HG02840 (cell line): ENCODE measurements around the gene CCDC92.
"Not testable (repeated sequence)": the region's sequence is repeated elsewhere in the genome, so short reads cannot be mapped to it uniquely, and the experiment has no call there.

Experiments
- ATAC-seq: cut with Tn5 transposase; IDR thresholded peaks from one replicate; pipeline ENCODE4 v1.9.1; 2021; ENCODE audit warnings: mild to moderate bottlenecking, moderate library complexity, moderate number of reproducible peaks; ENCODE audit not compliant: unreplicated experiment, low FRiP score

The CCDC92 gene

DNA sequence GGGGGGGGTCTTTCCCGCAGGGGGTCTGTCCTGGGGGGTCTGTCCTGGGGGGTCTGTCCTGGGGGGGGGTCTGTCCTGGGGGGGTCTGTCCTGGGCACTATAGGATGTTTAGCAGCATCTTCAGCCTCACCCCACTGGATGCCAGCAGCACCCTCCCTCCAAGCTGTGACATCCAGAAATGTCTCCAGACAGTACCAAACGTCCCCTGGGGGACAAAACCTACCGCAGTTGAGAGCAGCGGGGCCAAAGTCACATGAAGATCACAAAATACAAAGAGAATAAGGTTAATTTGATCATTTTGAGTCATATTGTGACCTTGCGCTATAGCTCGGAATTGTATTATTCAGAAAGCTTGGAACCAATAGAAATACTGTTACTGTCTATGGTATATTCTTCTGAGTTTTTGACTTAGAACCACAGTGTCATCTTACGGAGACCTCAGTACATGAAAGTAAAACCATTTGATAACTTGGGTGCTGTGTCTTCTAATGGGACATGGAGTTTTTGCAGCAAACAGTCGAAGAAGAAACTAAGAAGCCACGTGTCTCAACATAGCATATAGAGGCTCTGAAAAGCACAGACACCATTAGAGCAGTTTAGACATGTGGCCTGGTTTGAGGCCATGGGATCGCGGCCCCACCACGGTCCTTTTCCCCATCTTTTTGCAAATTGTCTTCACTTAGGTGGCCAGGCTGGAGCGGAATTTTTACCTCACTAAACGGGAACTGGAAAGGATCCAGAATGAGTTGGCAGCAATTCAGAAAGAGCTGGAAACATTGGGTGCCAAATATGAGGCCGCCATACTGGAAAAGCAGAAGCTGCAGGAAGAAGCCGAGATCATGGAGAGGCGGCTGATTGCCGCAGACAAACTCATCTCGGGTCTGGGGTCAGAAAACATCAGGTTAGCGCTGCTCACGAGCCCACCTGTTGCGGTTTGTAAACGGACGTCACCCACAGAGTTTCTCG is 59.9 kb downstream of the CCDC92 start:
- ATAC-seq: no peak

GRCh38 chr12:123911672-123912409 is 60.8 kb downstream of the CCDC92 start:
- ATAC-seq: not testable (repeated sequence)

- ATAC-seq: no peak
Measured at GRCh38 chr12:123910761-123911193, 61.9 kb downstream of the CCDC92 start.

DNA sequence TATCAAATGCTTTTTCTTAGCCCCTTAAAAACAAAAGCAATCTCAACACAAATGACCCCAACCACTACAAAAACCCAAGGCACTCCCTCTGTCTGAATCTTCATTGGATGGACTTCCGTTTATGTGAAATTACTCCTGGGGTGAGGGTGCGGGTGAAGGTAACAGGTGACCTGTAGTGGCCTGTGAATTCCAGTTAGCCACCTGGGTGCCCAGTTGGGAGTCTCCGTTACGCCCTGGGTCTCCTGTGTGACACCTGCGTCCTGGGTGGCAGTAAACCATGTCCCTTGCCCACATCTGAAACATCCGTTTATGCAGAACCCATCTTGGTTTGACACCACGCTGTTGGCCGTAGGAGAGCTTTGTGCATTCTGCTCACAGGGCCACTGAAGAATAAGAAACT is 62.6 kb downstream of the CCDC92 start:
- ATAC-seq: no peak

DNA sequence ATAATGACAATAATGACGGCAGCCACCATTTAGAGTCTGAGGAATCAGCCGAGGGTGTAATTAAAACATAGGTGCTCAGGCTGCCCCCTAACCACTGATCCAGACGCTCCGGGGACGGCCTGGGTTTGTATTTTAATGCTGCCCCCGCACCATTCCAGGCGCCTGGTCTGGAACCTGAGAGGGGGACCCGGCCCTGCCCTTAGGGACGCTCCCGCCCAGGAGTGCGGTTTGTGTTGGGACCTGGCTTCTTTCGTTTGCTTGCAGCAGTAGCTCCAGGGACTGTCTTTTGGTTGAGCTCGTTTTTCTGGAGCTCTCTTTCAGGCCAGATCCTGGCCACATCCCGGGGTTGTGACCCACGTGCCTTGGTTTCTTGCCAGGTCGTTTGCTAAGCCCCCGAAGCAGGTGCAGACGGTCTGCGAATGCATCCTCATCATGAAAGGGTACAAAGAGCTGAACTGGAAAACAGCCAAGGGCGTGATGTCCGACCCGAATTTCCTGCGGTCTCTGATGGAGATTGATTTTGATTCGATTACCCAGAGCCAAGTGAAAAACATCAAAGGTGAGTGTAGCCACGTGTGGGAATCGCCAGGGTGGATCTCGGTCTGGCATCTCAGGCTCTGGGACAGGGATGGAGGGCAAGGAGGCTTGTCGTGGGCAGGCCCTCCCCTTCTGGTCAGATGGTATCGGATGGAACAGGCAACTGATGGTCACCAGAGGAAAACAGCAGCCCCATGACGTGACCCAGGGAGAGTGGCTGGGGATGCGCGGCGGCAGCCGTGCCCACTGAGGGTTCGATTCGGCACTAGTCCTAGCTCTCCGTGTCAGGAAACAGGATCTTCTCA is 63.5 kb downstream of the CCDC92 start:
- ATAC-seq: no peak

GRCh38 chr12:123907726-123908476 is 64.7 kb downstream of the CCDC92 start:
- no peak for ATAC-seq

DNA sequence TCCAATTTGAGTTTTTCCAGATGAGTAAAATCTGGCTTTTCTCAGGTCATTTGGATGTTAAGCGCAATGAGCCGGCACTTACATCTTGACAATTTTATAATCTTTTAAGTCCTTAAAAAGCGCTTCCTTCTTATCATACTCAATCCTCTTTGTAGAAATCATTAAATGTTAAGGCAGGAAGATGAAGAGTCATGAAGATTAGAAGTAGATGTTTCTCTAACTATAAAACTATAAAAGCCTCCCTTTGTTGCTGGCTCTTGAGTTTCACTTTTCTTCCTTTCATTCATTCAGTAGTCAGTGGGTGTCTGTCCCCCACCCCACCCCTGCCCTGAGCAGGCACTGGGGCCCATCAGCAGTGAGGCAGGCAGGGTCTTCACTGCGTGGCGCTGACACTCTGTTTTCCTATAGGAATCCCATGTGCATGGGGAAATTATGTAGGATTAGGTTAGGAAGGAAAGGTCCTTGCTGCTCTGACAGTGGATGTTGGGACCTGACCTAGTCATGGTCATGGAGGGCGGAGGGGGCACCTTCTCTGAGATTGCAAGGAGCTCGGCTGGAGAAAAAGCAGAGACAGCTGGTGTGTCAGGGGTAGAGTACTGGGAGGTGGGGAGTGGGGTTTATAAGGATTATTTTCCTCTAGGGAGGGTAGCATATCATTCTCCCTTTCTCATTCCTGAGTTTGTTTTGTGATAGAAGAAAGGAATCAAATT is 65.8 kb downstream of the CCDC92 start:
- ATAC-seq: no peak

- ATAC-seq: no peak
Measured at GRCh38 chr12:123905319-123905925, 67.2 kb downstream of the CCDC92 start.

DNA sequence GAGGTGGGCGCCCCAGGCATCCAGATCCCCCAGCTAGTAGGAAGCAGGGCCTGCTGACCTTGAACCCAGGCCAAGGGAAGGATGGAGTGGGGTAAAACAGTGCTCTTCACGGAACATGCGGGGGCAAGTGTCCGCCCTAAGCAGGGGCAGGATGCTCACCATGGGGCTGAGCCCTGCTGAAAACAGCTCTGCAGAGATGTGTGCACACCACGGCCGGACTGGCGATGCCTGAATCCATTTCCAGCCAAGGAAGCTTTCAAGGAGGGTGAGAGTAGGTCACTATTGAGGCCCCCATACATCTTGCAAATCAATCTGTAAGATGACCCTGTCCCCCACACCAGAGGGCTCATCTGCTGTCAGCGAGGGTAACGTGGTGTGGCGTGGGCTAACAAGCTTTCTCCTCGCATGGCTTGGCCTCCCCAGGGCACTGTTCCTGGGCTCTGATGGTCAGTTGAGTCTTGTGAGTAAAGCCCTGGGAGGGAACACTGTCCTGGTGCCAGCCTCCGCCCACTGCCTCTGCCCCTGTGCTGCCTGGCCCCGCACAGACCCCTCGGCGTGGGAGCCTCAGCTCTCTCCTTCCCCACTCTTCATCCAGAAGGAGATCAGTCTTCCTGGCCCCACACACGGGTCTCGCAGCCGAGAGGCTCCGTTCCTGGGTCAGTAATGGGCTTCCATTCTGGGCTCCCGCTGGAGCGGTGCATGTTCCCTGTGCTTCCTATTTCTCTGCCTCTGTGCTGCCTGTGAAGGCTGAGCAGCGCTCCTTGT is 69.1 kb downstream of the CCDC92 start:
- ATAC-seq: no peak

DNA sequence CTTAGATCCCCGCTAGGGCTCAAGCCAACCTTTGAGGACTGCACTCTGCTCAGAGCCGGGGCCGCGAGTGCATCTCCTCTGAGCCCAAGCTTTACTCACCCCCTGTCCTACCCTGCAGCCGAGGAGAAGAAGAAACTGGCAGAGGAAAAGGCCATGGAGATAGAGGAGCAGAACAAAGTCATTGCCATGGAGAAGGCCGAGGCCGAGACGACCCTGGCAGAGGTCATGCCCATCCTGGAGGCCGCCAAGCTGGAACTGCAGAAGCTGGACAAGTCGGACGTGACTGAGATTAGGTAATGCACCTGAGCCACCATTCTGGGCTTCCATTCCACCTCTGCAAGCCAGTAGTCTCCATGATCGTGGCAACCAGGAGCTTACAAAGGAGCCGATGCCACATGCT is 69.8 kb downstream of the CCDC92 start:
- no peak for ATAC-seq

- no peak for ATAC-seq
Measured at GRCh38 chr12:123900871-123901376, 71.7 kb downstream of the CCDC92 start.

- ATAC-seq: no peak
Measured at GRCh38 chr12:123899368-123899767, 73.3 kb downstream of the CCDC92 start.

DNA sequence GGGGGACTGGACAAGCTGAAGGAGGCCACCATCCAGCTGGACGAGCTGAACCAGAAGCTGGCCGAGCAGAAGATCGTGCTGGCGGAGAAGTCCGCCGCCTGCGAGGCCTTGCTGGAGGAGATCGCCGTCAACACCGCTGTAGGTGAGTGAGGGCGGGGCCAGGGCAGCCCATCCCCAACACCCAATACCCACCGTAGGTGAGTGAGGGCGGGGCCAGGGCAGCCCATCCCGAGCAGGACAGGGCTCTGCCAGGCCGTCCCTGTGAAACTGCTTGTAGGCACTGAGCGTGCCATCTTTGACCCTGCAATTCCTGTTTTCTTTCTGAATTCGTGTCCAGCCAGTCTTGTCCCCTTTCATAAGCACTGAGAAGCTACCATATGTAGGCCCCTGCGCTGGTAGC is 74.0 kb downstream of the CCDC92 start:
- no peak for ATAC-seq

- ATAC-seq: no peak
Measured at GRCh38 chr12:123897221-123897620, 75.4 kb downstream of the CCDC92 start.

GRCh38 chr12:123896767-123897166 is 75.9 kb downstream of the CCDC92 start:
- no peak for ATAC-seq

DNA sequence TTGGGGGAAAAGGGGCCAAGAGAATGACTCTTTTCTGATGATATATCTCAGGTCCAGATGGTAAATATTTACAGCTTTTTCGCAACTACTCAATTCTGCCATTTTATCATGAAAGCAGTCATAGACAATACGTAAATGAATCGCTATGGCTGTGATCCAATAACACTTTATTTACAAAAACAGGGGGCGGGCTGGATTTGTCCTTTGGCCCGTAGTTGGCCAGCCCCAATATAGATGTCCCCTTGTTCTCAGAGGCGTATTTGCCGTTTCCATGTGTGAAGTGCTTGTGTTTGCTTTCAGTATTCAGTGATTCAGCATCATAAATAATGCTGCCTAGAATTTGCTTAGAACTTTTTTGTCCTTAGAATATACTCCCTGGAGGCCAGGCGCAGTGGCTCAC is 77.2 kb downstream of the CCDC92 start:
- ATAC-seq: no peak

DNA sequence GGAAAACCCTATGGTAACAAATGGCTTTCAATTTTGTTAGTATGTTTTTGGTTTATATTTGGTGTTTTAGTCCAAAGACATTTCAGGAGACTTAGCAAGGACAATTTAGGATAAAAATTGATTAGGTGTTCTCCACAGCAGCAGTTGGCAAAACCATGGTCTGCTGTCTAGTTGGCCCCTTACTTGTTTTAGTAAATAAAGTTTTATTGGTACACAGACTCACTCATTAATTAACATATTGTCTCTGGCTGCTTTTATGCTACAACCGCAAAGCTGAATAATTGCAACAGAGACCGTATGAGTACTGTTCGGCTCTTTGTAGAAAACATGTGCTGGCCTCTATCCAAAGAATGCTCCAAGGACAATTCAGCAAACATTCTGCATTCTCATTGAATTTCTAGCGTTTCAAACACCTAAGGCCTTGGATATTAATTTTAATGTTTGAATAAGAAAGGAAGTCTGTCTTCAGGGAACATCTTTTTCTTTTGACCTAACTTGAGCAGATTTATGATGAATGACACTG is 77.7 kb downstream of the CCDC92 start:
- no peak for ATAC-seq

DNA sequence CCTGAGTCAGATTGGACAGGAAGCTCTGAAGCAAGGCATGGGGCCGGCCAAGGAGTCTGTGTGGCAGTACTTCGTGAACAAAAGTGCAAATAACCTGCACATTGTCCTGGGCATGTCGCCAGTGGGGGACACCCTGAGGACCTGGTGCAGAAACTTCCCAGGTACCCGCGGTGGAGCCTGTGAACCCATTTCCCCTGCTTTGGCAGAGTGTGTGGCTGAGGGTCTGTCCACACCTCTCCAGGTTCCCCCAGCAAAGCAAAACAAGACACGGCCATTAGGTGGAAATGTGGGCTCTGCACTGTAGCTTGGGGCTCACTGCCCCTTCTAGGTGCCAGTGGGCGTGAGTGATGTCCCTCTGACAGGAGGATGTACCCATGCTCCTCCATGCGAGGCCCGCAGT is 79.4 kb downstream of the CCDC92 start:
- no peak for ATAC-seq
